ENCODE measurements around the gene FNDC3A.

Gene FNDC3A

GRCh38 chr13:49171359-49171758, 195.6 kb downstream of the FNDC3A start:
- Mint-ChIP-seq H3K4me3 (no peak overlapping the region), H3K27me3 (no peaks in the 10 kb centered on the region), H3K4me1 (peaks cover under 1% of the 10 kb centered on the region), H3K9me3 (peaks cover 0 to 4% of the 10 kb centered on the region in 2 donors), H3K27ac (no peak overlapping the region)
- ATAC-seq (no peak), DNase-seq (no peak)

GRCh38 chr13:49183672-49184325, 208.1 kb downstream of the FNDC3A start:
- Mint-ChIP-seq H3K27me3 (no peaks in the 10 kb centered on the region), H3K4me3 (no peak overlapping the region), H3K27ac (no peak overlapping the region), H3K9me3 (no peaks in the 10 kb centered on the region), H3K4me1 (peaks cover 18% of the 10 kb centered on the region)
- DNase-seq (no peak), ATAC-seq (peak; percentile 43)

- H3K4me3 Mint-ChIP-seq = no peak overlapping the region
- ATAC-seq (no peak), DNase-seq (no peak)
- peak overlapping the region; percentile 48 to 63 for H3K27ac Mint-ChIP-seq
- H3K9me3 Mint-ChIP-seq = no peaks in the 10 kb centered on the region
- H3K27me3 Mint-ChIP-seq = no peaks in the 10 kb centered on the region
- H3K4me1 Mint-ChIP-seq = peaks cover 18% of the 10 kb centered on the region
Observed at GRCh38 chr13:49184621-49185020, 208.9 kb downstream of the FNDC3A start.

DNA sequence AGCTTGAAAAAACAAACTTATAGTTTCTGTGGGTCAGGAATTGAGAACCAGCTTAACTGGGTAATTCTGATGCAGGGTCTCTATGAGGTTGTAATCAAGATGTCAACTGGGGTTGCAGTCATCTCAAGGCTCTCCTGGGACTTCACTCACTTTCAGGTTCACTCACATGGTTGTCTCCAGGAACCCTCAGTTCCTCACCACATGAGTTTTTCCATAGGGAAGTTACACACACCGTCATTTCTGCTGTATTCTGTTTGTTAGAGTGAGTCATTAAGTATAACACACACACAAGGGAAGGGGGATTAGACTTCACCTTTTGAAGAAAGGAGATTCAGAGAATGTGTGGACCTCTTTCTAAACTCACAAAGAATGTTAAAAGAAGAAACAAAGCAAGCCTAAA, 209.6 kb downstream of the FNDC3A start:
- H3K27ac Mint-ChIP-seq = peak overlapping the region; percentile 56 to 82
- ATAC-seq (peak; percentile 71), DNase-seq (no peak)
- no peak overlapping the region for H3K4me3 Mint-ChIP-seq
- no peaks in the 10 kb centered on the region for H3K9me3 Mint-ChIP-seq
- H3K27me3 Mint-ChIP-seq = no peaks in the 10 kb centered on the region
- peaks cover 18% of the 10 kb centered on the region for H3K4me1 Mint-ChIP-seq

DNA sequence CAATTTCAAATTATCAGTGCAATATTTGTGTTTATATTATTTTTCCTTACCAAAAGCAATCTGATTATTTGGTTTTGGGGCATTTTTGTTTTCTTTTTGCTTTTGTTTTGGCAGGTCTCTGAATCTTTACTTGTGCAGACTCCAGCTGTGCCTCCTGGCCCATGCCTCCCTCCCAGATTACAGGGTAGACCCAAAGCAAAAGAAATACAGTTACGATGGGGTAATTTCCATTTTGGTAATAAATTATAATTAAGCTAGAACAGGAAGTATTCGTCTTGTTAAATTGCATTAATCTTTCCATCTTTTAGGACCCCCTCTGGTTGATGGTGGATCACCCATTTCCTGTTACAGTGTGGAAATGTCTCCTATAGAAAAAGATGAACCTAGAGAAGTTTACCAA, 215.2 kb downstream of the FNDC3A start:
- Mint-ChIP-seq H3K4me1 (peaks cover 19% of the 10 kb centered on the region), H3K4me3 (no peak overlapping the region), H3K9me3 (no peaks in the 10 kb centered on the region), H3K27me3 (no peaks in the 10 kb centered on the region), H3K27ac (no peak overlapping the region)
- no peak for ATAC-seq
- DNase-seq = no peak

GRCh38 chr13:49206641-49207040, 230.9 kb downstream of the FNDC3A start:
- no peaks in the 10 kb centered on the region for H3K27me3 Mint-ChIP-seq
- ATAC-seq = no peak
- H3K4me3 Mint-ChIP-seq = no peak overlapping the region
- H3K4me1 Mint-ChIP-seq = no peaks in the 10 kb centered on the region
- no peaks in the 10 kb centered on the region for H3K9me3 Mint-ChIP-seq
- no peak for DNase-seq
- H3K27ac Mint-ChIP-seq = no peak overlapping the region

GRCh38 chr13:49208619-49209018, 232.9 kb downstream of the FNDC3A start:
- Mint-ChIP-seq H3K4me3 (no peak overlapping the region), H3K4me1 (no peaks in the 10 kb centered on the region), H3K9me3 (no peaks in the 10 kb centered on the region), H3K27ac (no peak overlapping the region), H3K27me3 (no peaks in the 10 kb centered on the region)
- DNase-seq = no peak
- no peak for ATAC-seq

GRCh38 chr13:49210114-49210513, 234.4 kb downstream of the FNDC3A start:
- Mint-ChIP-seq H3K4me1 (peaks cover 9% of the 10 kb centered on the region), H3K4me3 (no peak overlapping the region), H3K9me3 (no peaks in the 10 kb centered on the region), H3K27ac (no peak overlapping the region), H3K27me3 (no peaks in the 10 kb centered on the region)
- DNase-seq (no peak), ATAC-seq (no peak)

GRCh38 chr13:49210669-49211068, 235.0 kb downstream of the FNDC3A start:
- Mint-ChIP-seq H3K27ac (peak overlapping the region in 1 of 2 donors; percentile 69), H3K9me3 (no peaks in the 10 kb centered on the region), H3K27me3 (no peaks in the 10 kb centered on the region), H3K4me3 (no peak overlapping the region), H3K4me1 (peaks cover 12% of the 10 kb centered on the region)
- ATAC-seq (no peak), DNase-seq (no peak)

DNA sequence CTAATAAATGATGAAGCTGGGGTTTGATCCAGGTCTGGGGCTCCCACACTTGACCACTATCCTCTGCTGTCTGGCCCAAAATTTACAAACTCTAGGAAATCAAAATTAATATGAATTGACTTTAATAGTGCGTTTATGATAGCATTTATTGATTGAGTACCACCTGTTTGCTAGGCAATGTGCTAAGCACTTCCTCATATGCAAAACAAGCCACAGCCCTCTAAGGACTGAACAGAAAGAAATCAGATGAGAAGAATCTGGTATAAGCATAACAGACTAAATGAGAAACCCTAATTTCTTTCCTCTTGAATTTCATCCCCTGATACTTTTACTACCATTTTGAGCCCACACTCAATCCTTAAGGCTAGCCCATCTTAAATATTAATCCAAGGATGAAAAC, 237.8 kb downstream of the FNDC3A start:
- no peak overlapping the region for H3K4me3 Mint-ChIP-seq
- peaks cover 12% of the 10 kb centered on the region for H3K4me1 Mint-ChIP-seq
- H3K27me3 Mint-ChIP-seq = peaks cover 21% of the 10 kb centered on the region
- DNase-seq (no peak), ATAC-seq (no peak)
- no peaks in the 10 kb centered on the region for H3K9me3 Mint-ChIP-seq
- H3K27ac Mint-ChIP-seq = no peak overlapping the region

- Mint-ChIP-seq H3K4me3 (no peak overlapping the region), H3K4me1 (peaks cover 14% of the 10 kb centered on the region), H3K27ac (peak overlapping the region in 1 of 2 donors; percentile 50)
Observed at GRCh38 chr13:49213997-49214916, 238.5 kb downstream of the FNDC3A start.

DNA sequence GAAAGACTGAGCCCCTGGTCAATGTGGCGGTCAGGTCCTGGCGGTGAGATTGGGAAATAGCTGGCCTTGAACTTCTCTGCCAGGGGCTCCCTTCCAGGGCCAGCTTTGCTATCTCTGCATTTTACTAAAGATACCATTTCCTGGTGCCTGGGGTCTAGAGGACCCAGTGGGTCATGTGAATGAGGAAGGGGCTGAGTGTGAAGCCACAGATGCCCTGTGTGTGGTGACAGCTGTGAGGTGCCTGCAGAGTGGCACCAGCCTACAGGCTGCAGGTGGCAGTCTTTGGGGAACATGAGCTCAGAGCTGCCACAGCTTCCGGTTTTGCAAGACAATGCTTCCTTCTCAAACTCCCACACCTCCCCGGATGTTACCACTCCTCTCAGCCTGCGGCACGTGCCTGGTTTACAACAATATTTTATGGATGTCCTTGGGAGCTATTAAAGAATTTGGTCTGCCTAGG, 239.2 kb downstream of the FNDC3A start:
- ATAC-seq (peak; percentile 76), DNase-seq (peak in 1 of 2 donors; percentile 33)
- Mint-ChIP-seq H3K27ac (peak overlapping the region; percentile 30 to 43), H3K27me3 (peaks cover 34% of the 10 kb centered on the region), H3K4me3 (no peak overlapping the region), H3K4me1 (peaks cover 19% of the 10 kb centered on the region), H3K9me3 (no peaks in the 10 kb centered on the region)

More at GRCh38 chr13:49213997-49214916, 238.5 kb downstream of the FNDC3A start:
- no peaks in the 10 kb centered on the region for H3K9me3 Mint-ChIP-seq
- H3K27me3 Mint-ChIP-seq = peaks cover 28% of the 10 kb centered on the region
- DNase-seq (no peak), ATAC-seq (no peak)

- ATAC-seq (no peak), DNase-seq (no peak)
- peaks cover 44% of the 10 kb centered on the region for H3K27me3 Mint-ChIP-seq
- H3K9me3 Mint-ChIP-seq = no peaks in the 10 kb centered on the region
- peak overlapping the region in 1 of 2 donors; percentile 7 for H3K27ac Mint-ChIP-seq
- H3K4me3 Mint-ChIP-seq = no peak overlapping the region
- H3K4me1 Mint-ChIP-seq = peaks cover 23% of the 10 kb centered on the region
Observed at GRCh38 chr13:49216334-49216733, 240.6 kb downstream of the FNDC3A start.

DNA sequence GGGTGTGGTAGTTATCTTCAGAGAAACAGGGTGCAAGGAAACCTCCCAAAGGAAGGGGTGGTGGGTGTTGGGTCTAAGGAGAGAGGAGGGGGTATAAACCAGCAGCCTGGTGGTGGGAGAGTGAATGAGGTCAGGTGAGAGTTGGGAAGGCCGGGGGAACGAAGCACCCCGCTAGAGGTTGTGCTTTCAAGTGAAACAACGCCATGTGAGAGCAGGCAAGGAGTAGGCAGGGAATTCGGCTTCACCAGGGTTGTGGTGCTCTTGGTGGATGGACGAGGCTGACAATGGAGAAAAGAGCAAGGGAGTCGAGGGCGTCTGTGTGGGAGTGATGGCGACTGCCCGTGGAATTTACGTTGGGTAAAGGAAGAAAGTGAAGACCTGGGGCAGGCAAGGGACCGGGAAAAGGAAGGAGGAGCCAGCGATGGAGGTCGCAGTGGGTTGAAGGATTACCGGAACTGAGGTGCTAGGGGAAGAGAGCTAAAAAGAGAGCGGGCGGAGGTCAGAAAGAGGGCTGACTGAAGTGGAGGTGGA, 242.3 kb downstream of the FNDC3A start:
- ATAC-seq = no peak
- Mint-ChIP-seq H3K4me3 (no peak overlapping the region), H3K27ac (no peak overlapping the region), H3K4me1 (peaks cover 25% of the 10 kb centered on the region), H3K9me3 (no peaks in the 10 kb centered on the region), H3K27me3 (peaks cover 61% of the 10 kb centered on the region)
- DNase-seq = no peak

GRCh38 chr13:49218493-49219051, 242.9 kb downstream of the FNDC3A start:
- Mint-ChIP-seq H3K27ac (no peak overlapping the region), H3K4me3 (no peak overlapping the region), H3K27me3 (peaks cover 63% of the 10 kb centered on the region), H3K4me1 (peaks cover 25% of the 10 kb centered on the region), H3K9me3 (no peaks in the 10 kb centered on the region)
- no peak for DNase-seq
- ATAC-seq = no peak

Measured in stimulated activated naive CD8-positive, alpha-beta T cell treated with anti-CD3 and anti-CD28 coated beads, Interleukin-15, amount 100 ng/mL, for 72 hours (primary cell).